GM18499 (cell line): ENCODE results near the gene RASSF7.

Source experiments
- ATAC-seq: cut with Tn5 transposase; IDR thresholded peaks from one replicate; pipeline ENCODE4 v1.9.1; 2021; ENCODE audit warnings: moderate number of reproducible peaks; ENCODE audit not compliant: insufficient read depth, unreplicated experiment

RASSF7 gene

DNA sequence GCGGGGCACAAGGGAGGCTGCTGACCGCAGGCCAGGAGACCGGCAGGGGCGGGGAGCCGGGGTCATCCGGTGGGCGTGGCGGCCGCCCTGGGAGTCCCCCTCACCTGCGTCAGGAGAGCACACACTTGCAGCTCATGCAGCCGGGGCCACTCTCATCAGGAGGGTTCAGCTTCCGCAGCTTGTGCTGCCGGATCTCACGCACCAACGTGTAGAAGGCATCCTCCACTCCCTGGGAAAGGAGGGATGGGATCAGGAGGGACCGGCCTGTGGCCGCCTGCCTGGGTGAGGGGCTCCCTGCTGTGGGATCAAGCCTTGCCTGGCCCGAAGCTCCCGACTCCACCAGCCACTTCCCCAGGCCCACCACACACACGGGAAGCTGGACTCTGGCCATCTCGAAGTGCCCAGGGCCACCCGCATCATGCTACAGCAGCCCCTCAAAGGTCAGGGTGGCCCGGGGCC, 28.2 kb upstream of the RASSF7 start:
- no peak for ATAC-seq

DNA sequence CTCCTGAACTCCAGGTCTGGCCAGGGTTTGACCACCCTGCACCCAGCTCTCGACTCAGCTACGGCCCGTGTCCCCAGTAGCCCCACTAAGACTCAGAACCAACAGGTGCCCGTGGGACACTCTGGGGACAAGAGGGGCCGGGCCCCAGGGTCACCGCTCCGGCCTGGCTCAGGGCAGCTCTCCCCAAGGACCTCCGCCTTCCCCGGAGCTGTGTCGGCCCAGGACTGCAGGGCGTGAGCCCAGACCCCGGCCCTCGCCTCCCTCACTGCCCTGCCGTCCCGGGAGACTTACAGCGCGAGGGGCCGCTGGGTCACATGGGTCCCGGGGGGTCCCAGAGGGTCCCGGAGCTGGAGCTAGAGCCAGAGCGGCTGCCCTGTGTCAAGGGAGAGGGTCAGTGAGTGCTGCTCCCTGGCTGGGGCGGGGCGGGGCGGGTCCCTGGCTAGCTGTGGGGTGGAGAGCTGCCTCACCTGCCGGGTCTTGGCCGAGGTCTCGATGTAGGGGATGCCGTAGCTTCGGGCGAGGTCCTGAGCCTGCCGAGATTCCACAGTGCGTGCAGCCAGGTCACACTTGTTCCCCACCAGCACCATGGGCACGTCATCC, 27.7 kb upstream of the RASSF7 start:
- ATAC-seq, result no peak

DNA sequence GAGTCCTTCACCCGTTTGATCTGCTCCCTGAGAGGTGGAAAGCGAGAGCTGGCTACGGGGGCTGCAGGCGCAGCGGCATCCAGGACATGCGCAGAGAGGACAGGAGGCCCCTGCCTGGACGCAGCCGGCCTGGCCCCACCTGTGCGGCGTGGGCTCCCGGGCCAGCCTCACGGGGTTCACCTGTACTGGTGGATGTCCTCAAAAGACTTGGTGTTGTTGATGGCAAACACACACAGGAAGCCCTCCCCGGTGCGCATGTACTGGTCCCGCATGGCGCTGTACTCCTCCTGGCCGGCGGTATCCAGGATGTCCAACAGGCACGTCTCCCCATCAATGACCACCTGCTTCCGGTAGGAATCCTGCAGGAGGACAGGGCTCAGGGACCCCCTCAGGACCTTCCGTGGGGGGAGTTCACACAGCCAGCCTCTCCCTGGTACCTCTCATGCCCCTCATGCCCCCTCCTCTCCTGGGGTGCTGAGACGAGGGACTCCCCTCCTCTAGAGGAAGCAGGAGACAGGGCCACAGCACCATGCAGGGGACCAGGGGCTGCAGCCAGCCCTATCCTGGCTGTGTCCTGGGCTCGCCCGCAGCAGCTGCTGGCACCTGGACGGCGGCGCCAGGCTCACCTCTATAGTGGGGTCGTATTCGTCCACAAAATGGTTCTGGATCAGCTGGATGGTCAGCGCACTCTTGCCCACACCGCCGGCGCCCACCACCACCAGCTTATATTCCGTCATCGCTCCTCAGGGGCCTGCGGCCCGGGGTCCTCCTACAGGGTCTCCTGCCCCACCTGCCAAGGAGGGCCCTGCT, 27.0 kb upstream of the RASSF7 start:
- no peak for ATAC-seq

DNA sequence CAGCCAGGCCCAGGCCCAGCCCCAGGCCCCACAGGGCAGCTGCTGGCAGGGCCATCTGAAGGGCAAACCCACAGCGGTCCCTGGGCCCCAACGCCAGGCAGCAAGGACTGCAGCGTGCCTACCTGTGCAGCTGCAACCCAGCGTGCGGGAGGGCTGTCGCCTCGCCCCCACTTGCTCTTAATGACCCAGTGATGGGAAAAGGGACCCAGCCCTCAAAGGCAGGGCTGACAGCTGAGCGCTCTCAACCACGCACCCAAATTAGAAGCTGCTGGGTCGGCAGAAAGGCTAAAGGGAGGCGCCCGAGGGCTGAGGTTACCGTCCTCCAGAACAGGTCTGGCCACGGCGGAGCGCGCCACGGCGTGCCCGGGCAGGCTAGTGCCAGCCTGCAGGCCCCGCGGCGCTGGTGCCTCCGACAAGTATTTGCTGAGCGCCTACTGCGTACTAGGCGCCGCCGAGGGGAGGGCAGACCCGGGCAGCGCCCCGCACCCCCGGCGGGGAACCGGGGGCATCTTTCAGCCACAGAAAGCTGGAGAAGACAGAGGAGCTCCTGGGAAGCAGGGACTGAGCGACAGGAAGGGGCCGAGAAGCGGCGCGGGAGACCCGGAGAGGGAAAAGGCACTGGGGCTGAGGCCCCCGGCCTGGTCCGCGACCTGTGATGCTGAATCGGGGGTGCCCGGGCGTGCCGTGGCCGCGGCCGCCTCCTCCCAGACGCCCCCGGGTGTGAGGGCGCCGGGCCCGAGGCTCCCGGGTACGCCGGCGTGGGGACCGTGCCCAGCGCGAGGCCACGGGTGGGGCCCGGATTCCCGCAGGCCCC, 26.2 kb upstream of the RASSF7 start:
- no peak for ATAC-seq

DNA sequence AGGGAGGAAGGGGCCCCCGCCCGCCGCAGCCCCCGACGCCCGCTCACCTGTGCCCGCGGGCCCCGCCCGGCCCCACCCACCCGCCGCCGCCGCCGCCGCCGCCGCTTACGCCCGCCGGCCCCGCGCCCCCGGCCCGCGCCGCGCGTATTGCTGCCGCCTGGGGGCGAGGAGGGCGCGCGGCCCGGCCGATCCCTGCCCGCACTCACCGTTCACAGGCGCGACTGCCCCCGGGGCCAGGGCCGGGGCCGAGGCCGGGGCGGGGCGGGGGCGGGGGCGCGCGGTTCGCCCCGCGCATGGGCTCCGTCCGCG, 25.6 kb upstream of the RASSF7 start:
- peak; percentile 4 for ATAC-seq

DNA sequence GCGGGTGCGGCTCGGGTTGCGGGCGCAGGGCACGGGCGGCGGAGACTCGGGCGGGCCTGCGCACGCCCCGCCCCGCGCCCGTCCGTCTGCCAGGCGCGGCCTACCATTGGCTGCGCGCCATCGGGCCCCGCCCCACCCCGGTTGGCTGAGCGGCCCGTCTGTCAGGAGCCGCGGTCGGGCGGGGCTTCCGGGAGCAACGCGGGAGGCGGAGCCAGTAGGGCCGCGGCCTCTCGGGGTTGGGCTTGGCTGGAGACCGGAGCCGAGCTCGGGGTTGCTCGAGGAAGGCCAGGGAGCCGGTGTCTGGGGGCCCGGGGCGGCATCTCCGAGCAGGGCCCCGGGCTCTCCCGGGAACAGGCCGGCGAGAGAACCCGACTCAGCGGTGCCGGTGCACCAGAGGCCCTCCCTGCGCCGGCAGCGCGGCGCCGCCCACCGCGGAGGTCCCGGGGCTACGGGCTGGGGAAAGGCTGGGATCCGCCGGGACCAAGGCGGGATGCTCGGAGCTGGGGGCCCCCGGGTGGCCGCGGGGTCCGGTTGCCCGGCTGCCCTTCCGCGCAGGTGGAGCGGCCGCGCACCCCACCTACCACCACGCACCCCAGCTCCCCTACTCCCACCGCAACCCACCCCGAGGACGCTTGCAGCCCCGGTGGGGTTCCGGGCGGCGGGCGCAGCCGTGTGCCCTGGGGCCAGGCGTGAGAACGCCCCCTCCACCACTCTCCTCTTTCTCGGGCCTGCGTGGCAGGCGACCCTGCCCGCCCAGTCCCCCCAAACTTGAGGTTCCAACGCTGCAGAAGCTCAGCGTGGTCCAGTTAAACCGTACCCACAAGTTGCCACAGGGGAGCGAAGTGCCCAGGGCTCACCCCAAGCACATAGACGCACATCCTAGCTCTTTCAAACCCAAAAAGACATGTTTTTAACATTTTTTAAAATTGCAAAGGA, 25.0 kb upstream of the RASSF7 start, which contains the start of gene HRAS:
TSS of gene HRAS (minus strand) at position 58 of the 936 bp plus-strand sequence.
- ATAC-seq, result peak; percentile 41

DNA sequence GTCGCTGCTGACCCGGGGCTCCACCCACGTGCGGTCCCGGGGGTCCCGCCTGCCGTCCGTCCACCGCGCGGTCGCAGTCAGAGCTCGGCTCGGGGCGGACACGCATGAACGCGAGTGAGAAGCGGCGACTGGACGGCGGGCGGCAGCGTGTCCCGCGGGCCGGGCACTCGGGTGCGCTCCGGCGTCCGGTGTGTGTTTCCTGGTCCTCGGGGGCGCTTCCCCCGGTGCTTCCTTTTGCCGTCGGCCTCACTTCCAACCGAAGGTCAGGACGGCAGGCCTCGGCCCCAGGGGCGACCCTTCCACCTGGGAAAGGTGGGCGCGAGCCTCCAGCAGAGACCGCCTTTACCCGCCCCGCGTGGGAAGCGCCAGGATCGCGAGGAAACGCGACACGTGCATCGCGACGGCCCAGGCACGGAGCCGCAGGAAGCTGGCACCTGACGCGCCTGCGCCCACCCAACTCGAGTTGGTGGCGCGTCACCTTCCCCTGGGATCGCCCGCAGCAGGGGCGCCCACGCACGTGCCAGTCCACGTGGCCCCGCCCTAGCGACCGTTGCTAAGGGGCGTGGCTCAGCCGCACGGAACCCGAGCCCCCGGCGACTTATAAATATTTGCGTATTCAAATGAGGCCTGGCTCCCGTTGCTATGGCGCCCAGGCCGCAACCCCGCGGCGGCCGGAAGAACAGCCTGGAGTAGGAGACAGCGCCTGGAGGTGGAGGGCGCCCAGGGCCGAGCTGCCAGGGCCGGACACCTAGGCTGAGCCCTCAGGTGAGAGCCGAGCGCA, 23.7 kb upstream of the RASSF7 start, which contains the start of gene LRRC56:
TSS of gene LRRC56 (plus strand) at position 687 of the 781 bp plus-strand sequence. CDS start 3,158 bp downstream, outside the sequence.
- ATAC-seq, result no peak

DNA sequence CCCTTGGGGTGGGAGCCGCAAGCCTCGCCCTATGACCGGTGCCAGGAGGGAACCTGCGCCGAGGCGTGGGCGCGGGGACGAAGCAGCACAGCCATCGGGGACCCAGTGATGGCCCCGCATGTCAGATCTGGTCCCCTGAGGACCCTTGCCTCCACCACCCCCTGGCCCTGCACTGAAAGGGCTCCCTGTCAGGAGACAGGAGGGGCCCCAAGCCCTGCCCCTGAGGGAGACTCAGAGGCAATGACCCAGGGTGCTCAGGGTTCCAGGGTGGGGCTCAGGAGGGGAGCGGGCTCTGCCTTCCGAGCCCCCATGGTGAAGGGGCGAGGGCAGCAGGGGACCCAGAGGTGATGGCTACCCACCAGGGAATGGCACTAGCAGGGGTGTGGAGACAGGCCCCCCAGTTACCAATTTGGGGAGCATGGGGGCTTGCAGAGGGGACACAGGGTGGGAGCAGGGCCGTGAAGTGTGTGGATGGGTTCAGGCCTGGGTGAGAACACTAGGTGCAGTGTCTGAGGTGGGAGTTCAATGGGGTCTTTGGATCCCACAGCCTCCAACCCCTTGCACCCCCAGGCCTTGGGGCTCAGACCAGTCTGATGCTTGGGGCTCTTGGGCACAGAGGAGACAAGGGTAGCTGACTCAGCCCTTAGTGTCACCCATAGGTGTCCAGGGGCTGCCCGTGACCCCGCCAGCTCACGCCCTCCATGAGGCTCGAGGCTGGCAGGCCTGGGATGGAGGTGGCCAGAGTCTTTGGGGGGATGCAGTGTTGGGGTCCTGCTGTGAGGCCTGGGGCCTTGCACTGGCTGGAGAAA, 22.9 kb upstream of the RASSF7 start:
- no peak for ATAC-seq

DNA sequence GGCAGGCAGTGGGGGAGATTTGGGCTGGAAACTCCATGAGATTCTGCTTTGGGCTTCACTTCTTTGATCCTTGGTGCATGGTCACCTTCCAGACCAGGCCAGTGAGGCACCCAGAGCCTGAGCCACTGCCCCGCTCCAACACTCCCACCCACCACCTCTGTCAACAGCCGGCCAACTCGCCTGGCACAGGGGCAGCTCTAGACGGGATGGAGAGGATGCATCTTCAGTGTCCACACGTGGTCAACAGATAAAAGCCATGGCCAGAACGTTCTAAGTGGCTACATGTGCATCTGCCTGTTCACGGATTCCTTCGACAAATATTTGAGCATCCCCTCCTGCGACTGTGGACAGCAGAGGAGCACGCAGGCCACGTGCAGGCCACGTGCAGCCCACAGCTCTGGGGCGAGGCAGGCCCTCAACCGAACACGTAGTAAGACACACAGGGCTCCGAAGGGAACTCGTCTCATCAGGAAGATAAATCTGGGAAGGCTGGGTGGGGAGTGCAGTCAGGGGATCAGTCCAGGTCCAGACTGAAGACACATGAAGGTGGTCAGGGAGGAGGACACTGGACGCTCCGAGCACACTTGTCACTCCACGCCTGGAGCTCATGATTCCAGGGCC, 22.2 kb upstream of the RASSF7 start:
- ATAC-seq, result no peak

DNA sequence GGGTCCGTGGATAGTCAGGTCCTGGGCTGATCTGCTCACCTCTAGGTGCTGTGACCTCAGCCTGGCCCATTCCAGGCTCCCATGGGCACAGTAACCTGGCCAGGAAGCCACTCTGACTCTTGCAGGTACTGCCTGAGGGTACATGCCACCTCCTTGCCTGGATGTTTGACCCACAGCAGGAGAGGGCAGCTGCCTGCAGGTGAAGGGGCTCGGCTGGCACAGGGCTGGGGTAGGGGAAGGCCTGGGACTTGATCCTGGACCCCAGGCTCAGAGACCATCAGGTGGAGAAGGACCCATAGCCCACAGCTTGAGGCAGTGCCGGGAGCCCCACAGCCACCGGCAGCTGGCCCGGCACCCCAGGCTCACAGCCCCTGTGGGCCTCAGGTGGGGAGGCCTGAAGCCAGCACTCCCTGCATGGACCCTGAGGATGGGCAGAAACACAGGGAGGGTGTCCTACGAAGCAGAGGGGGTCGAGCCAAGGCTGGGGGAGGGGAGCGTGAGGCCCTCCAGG, 20.7 kb upstream of the RASSF7 start:
- no peak for ATAC-seq

DNA sequence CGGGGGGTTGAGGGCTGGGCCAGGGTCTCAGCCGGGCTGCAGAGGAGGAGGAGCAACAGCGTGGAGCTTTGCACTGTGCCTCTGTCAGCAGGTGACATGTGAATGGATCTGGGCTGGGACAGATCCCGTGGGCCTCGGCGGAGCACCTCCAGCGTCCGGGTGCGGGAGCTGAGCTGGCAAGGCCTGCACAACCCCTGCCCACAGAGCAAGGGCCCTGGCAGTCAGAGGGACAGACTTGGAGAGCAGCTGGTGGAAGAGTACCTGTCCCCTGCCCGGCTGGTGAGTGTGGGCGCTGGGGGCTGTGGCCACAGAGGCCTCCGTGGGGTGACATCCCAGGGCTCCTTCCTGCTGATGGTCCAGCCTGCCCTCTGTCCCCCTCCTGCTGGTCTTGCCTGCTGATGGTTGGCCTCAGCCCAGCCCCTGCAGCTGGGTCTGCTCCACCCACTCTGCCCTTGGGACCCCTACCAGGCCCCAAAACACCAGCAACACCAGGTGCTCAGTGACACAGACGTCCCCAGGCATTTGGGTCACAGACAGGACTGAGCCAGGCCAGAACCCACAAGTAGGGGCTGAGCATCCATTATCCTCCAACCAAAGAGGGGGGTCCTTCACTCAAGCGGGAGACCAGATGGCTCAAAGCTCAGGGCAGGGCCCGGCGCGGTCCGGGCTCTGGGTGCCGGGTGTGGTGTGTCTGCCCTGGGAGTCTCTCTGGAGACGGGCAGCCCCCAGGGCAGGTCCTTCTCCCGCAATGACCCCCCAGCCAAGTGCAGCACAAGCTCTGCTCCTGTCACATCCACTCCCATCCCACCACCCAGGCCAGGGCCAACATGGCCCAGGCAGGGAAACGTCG, 20.0 kb upstream of the RASSF7 start:
- ATAC-seq, result no peak

DNA sequence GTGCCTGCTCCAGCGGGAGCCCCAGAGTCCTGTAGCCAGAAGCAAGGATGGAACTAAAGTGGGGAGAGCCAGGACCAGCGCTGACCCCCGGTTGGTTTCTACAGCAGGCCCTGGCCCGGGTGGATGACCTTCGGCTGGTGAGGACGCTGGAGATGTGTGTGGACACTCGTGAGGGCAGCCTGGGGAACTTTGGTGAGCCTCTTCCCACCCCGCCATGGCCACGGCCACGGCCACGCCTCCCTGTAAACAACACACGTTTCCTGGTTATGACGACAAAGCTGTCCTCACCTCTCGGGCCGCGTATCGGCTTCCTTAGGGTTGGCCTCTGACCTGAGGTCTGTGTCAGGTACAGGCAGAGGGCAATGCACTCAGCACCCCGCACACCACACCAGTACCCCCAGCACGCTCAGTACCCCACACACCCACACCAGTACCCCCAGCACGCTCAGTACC, 19.3 kb upstream of the RASSF7 start:
- ATAC-seq, result no peak

DNA sequence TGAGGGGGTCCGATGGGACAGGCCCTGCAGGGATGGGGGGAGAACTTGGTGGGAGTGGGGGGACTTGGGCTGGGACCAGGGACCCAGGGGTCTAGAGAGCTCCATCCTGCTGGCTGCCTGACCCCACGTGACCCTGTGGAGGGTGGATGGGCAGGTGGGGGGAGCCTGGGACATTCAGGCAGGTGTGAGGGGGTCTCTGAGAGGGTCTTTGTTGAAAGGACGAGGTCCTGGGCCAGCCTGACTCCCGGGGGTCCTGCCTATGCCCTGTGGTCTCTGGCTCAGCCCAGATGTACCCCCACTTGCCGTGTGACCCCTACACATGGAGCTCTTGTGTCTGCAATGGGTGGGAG, 16.0 kb upstream of the RASSF7 start:
- no peak for ATAC-seq

DNA sequence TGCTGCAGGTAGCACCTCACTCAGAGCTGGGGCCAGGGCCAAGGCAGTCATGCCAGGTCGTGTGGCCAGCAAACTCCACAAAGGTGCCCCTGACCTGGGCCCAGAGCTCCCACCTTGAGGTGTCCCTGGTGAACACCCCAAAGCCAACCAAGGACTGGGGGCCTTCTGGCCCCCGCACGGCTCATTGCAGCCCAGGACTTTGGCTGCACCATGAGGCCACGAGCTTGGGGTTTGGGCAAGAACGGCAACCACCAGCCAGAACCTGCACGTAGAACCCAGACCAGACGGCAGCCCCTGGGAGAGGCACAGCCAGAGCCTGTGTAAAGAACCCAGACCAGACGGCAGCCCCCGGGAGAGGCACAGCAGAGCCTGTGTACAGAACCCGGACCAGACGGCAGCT, 15.6 kb upstream of the RASSF7 start:
- ATAC-seq, result no peak

DNA sequence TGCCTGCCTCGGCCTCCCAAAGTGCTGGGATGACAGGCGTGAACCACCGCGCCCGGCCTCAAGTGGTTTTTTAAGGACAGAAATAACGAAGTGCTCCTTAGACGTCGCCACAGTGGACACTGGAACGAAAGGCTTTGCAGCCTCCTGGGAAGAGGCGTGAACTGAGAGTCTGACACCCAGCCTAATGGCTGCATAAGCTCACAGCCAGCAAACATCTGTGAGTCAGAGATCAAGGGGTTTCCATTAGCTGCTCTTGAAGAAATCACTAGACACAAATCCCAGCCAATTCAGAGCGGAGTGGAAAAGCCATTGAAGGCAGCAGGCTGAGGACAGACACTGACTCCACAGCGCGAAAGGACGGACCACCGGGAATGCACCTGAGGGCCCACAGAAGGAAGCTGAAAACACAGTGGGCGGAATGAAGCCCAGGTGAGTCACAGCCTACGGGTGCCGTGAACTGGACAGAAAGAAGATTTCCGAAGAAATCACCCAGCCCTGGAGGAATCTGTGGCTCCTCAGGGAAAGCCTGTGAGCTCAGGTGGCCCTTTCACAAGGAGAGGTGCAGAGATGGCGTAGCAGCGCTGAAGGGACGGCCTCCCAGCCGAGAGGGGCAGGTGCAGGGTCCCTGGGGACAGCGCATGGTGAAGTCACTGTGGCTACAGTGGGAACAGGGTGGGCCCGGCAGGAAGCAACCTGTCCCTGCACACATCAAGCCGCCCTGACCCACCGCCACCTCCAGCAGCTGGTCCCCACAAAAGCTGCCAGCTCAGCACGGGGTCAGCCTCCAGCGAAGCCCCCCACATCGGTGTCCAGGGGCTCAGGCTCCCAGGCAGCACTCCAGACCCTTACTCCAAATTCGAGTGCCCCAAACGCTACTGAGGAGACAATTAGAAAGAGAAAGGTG, 11.8 kb upstream of the RASSF7 start:
- ATAC-seq, result no peak
